Activated CD8-positive, alpha-beta T cell treated with anti-CD3 and anti-CD28 coated beads for 36 hours (primary cell): ENCODE data around the gene SNW1. TPM values are rescaled to one million over a fixed set of nuclear protein-coding genes. Genes with fewer than 3 reads are reported as not detected.
"Not testable (repeated sequence)": the region's sequence is repeated elsewhere in the genome, so short reads cannot be mapped to it uniquely, and the experiment has no call there.

Experiments
- ATAC-seq: fragments of 200-7000 bp; cut with Tn5 transposase; one replicate; pipeline ENCODE4 v1.10.0; 2021; ENCODE audit warnings: mild to moderate bottlenecking, moderate library complexity
- CTCF ChIA-PET: fragments of 350-600 bp; sonication (Branson Sonifier 250); formaldehyde crosslinking; loops from one replicate; lab custom pipeline; 2021; ENCODE audit warnings: antibody characterized with exemption; lab: Charles Lee
- POLR2A ChIA-PET: fragments of 350-600 bp; sonication (Branson Sonifier 250); formaldehyde crosslinking; loops from one replicate; lab custom pipeline; 2021; ENCODE audit warnings: antibody characterized with exemption; lab: Charles Lee
- DNase-seq: peaks from one replicate; pipeline ENCODE4 v3.0.0-alpha.2; 2020
- H3K27ac Mint-ChIP-seq: one replicate; pipeline ENCODE4 v1.8.0; 2021; ENCODE audit warnings: mild to moderate bottlenecking, mixed read lengths
- H3K27me3 Mint-ChIP-seq: one replicate; pipeline ENCODE4 v1.8.0; 2021; ENCODE audit warnings: mixed read lengths
- H3K36me3 Mint-ChIP-seq: one replicate; pipeline ENCODE4 v1.8.0; 2021; ENCODE audit warnings: low read depth, mixed read lengths
- H3K4me1 Mint-ChIP-seq: one replicate; pipeline ENCODE4 v1.8.0; 2021; ENCODE audit warnings: low read depth, mixed read lengths
- H3K4me3 Mint-ChIP-seq: one replicate; pipeline ENCODE4 v1.8.0; 2021; ENCODE audit warnings: mild to moderate bottlenecking, moderate library complexity, mixed read lengths
- H3K9me3 Mint-ChIP-seq: one replicate; pipeline ENCODE4 v1.8.0; 2021; ENCODE audit warnings: mixed read lengths
- CTCF ChIP-seq: fragments of 200-600 bp; IDR thresholded peaks from one replicate; pipeline ENCODE4 v1.8.0; 2022; ENCODE audit warnings: antibody characterized with exemption, mild to moderate bottlenecking
- intact Hi-C: fragments of 100-400 bp; cut with micrococcal nuclease; formaldehyde crosslinking; loops from one replicate; pipeline ENCODE4 v1.10.0; 2022
- total RNA-seq, 2 experiments: library from RNA; stranded (reverse); gene quantifications; one replicate each; pipeline ENCODE4 v1.2.3, GENCODE V29; 2021

The SNW1 gene
- total RNA-seq, 2 experiments from 2014 or later, result 95.2 to 121 TPM

- intact Hi-C loops, result loop anchor here (1.0 kb wide), 1 partner anchor 40 kb away; the partner anchor contains the start of gene SNW1
- H3K36me3 Mint-ChIP-seq, result no peaks in the 10 kb centered on the region
- H3K9me3 Mint-ChIP-seq, result no peaks in the 10 kb centered on the region
- peak overlapping the region; percentile 82 for H3K4me3 Mint-ChIP-seq
- no peak for TF ChIP-seq CTCF
- no peaks in the 10 kb centered on the region for H3K27me3 Mint-ChIP-seq
- DNase-seq, result no peak
- peak overlapping the region; percentile 91 for H3K27ac Mint-ChIP-seq
- ChIA-PET POLR2A (interaction anchor here (0.7 kb wide), 1 partner anchor 40 kb away, joined by 4 read pairs; no protein-coding TSS in a partner anchor), CTCF (interaction anchor here (1.9 kb wide), 1 partner anchor 40 kb away, joined by 7 read pairs; the partner anchor contains the start of gene SNW1)
- ATAC-seq, result no peak
- peaks cover 3% of the 10 kb centered on the region for H3K4me1 Mint-ChIP-seq
Measured at GRCh38 chr14:77800814-77801213, 39.9 kb upstream of the SNW1 start.

- TF ChIP-seq CTCF, result no peak
- intact Hi-C loops, result loop anchor here (1.0 kb wide), 1 partner anchor 39 kb away; the partner anchor contains the start of gene SNW1
- Mint-ChIP-seq H3K27me3 (no peaks in the 10 kb centered on the region), H3K27ac (peak within 1 kb of the TSS; percentile 91), H3K9me3 (no peaks in the 10 kb centered on the region), H3K4me3 (peak within 1 kb of the TSS; percentile 82), H3K36me3 (no peaks in the 10 kb centered on the region), H3K4me1 (peaks cover 3% of the 10 kb centered on the region)
- ATAC-seq (peak; percentile 94), DNase-seq (peak; percentile 93)
- CTCF ChIA-PET, result interaction anchor here (1.9 kb wide), 1 partner anchor 39 kb away, joined by 7 read pairs; the partner anchor contains the start of gene SNW1
- POLR2A ChIA-PET, result interaction anchor here (0.7 kb wide), 1 partner anchor 40 kb away, joined by 4 read pairs; no protein-coding TSS in a partner anchor
Measured at GRCh38 chr14:77799863-77800730, 39.1 kb upstream of the SNW1 start, which contains the start of gene ADCK1. Gene ADCK1 (plus strand): TSS chr14:77800109. CDS start chr14:77818979, 18,870 bp downstream.

GRCh38 chr14:77799456-77799855 is 38.5 kb upstream of the SNW1 start:
- H3K9me3 Mint-ChIP-seq, result not testable (repeated sequence)
- POLR2A ChIA-PET, result interaction anchor here (0.6 kb wide), 1 partner anchor 54 kb away, joined by 3 read pairs; no protein-coding TSS in a partner anchor

GRCh38 chr14:77794357-77794756 is 33.4 kb upstream of the SNW1 start:
- Mint-ChIP-seq H3K4me1 (no peaks in the 10 kb centered on the region), H3K36me3 (no peaks in the 10 kb centered on the region), H3K27ac (no peak overlapping the region), H3K27me3 (peaks cover 6% of the 10 kb centered on the region), H3K9me3 (no peaks in the 10 kb centered on the region), H3K4me3 (no peak overlapping the region)
- CTCF ChIA-PET, result no interaction called here
- DNase-seq, result no peak
- intact Hi-C loops, result no loop called here
- ATAC-seq, result no peak
- TF ChIP-seq CTCF, result no peak
- POLR2A ChIA-PET, result no interaction called here

More at GRCh38 chr14:77799456-77799855, 38.5 kb upstream of the SNW1 start:
- H3K36me3 Mint-ChIP-seq, DNase-seq, intact Hi-C loops, H3K4me1 Mint-ChIP-seq, H3K27me3 Mint-ChIP-seq, ATAC-seq: not testable (repeated sequence)
- H3K4me3 Mint-ChIP-seq, result peak overlapping the region; percentile 82
- peak overlapping the region; percentile 86 for H3K27ac Mint-ChIP-seq
- CTCF ChIA-PET, result interaction anchor here (1.9 kb wide), 1 partner anchor 38 kb away, joined by 7 read pairs; the partner anchor contains the start of gene SNW1

- H3K9me3 Mint-ChIP-seq, H3K36me3 Mint-ChIP-seq, H3K27me3 Mint-ChIP-seq: not testable (repeated sequence)
Measured at GRCh38 chr14:77793255-77793654, 32.3 kb upstream of the SNW1 start.

More at GRCh38 chr14:77793255-77793654, 32.3 kb upstream of the SNW1 start:
- CTCF ChIA-PET, ATAC-seq, H3K4me1 Mint-ChIP-seq, POLR2A ChIA-PET, DNase-seq, H3K4me3 Mint-ChIP-seq, H3K27ac Mint-ChIP-seq, intact Hi-C loops: not testable (repeated sequence)
